Panc1 (cell line): ENCODE results near the gene PKP3. TPM values are rescaled to one million over a fixed set of nuclear protein-coding genes. Genes with fewer than 3 reads are reported as not detected.
A peak's percentile ranks its signal among the peaks of the same experiment; 100 is the strongest.

Experiments used
- ATAC-seq: fragments of 200-7000 bp; cut with Tn5 transposase; 2 replicates; pipeline ENCODE4 v1.9.1; 2020; ENCODE audit warnings: mild to moderate bottlenecking, moderate library complexity
- Bru-seq: library from RNA; stranded (reverse); fragments of 400-500 nt; gene quantifications from one replicate; lab custom pipeline; 2021; lab: Mats Ljungman, UMichigan
- BruChase-seq, 2 experiments: library from RNA; stranded (reverse); fragments of 400-500 nt; gene quantifications; one replicate each; lab custom pipeline; 2021; lab: Mats Ljungman, UMichigan
- BruUV-seq: library from RNA; stranded (reverse); fragments of 400-500 nt; replicated peaks from 2 replicates; lab custom pipeline; 2021; lab: Mats Ljungman, UMichigan
- CTCF ChIA-PET: fragments of 300-600 bp; sonication (Branson Sonifier 250); formaldehyde crosslinking; loops from one replicate; lab custom pipeline; 2022; ENCODE audit warnings: antibody characterized with exemption; lab: Charles Lee
- POLR2A ChIA-PET: fragments of 300-600 bp; sonication (Branson Sonifier 250); formaldehyde crosslinking; loops from one replicate; lab custom pipeline; 2022; ENCODE audit warnings: antibody characterized with exemption; lab: Charles Lee
- DNase-seq: peaks from one replicate; pipeline ENCODE4 v3.0.0-alpha.2; 2010; ENCODE audit warnings: low read depth, low spot score
- H3K27ac ChIP-seq: 2 replicates; pipeline ENCODE4 v1.5.1; 2011; ENCODE audit warnings: mild to moderate bottlenecking, low read length, inconsistent platforms
- H3K27me3 ChIP-seq: fragments of 200-500 bp; sonication (Bioruptor generic); 2 replicates; pipeline ENCODE4 v1.6.0; 2014; ENCODE audit warnings: low read length, inconsistent platforms; ENCODE audit not compliant: control insufficient read depth, insufficient read depth
- H3K36me3 ChIP-seq: fragments of 200-500 bp; sonication (Bioruptor generic); 2 replicates; pipeline ENCODE4 v1.5.1; 2014; ENCODE audit warnings: inconsistent platforms, mild to moderate bottlenecking, low read length, moderate library complexity; ENCODE audit not compliant: control insufficient read depth, insufficient read depth
- H3K4me1 ChIP-seq: 2 replicates; pipeline ENCODE4 v1.5.1; 2011; ENCODE audit warnings: inconsistent platforms, mild to moderate bottlenecking, low read length, moderate library complexity; ENCODE audit not compliant: control insufficient read depth, insufficient read depth
- H3K4me3 ChIP-seq, 2 experiments: 2 replicates each; pipeline ENCODE4 v1.5.1; 2011 to 2012; ENCODE audit warnings: low read depth in 2 of 2, low read length in 2 of 2, mild to moderate bottlenecking in 2 of 2, inconsistent platforms in 1 of 2, moderate library complexity in 1 of 2
- H3K9me3 ChIP-seq: fragments of 200-500 bp; sonication (Bioruptor generic); 2 replicates; pipeline ENCODE4 v1.5.1; 2014; ENCODE audit warnings: low read depth, mild to moderate bottlenecking, inconsistent platforms, low read length, moderate library complexity; ENCODE audit not compliant: control insufficient read depth, insufficient read depth
- CTCF ChIP-seq: fragments of 450-650 bp; IDR thresholded peaks from 2 replicates; pipeline ENCODE4 v1.5.1; 2017; ENCODE audit warnings: mild to moderate bottlenecking
- POLR2AphosphoS5 ChIP-seq: IDR thresholded peaks from 2 replicates; pipeline ENCODE4 v1.6.1; 2012; ENCODE audit warnings: mild to moderate bottlenecking, low read depth, low read length, moderate library complexity
- REST ChIP-seq, 2 experiments: IDR thresholded peaks; 2 replicates each; pipeline ENCODE4 v1.6.1; 2011 to 2012; ENCODE audit warnings: low read depth in 2 of 2, control low read depth in 1 of 2, low read length in 1 of 2, mild to moderate bottlenecking in 1 of 2, moderate library complexity in 1 of 2; ENCODE audit not compliant: insufficient read depth in 1 of 2
- SIN3A ChIP-seq: IDR thresholded peaks from 2 replicates; pipeline ENCODE4 v1.6.1; 2012; ENCODE audit warnings: low read depth, mild to moderate bottlenecking, low read length, moderate library complexity, borderline replicate concordance; ENCODE audit not compliant: insufficient read depth
- TCF7L2 ChIP-seq: IDR thresholded peaks from 2 replicates; pipeline ENCODE4 v1.6.1; 2011; ENCODE audit warnings: mild to moderate bottlenecking, low read depth, low read length, inconsistent platforms
- in situ Hi-C: cut with HindIII; loops from 2 replicates; pipeline ENCODE4 v1.10.0; 2016; ENCODE audit warnings: low sequenced_read_pairs, low pct_unique_long_range_greater_than_20kb
- intact Hi-C: fragments of 100-400 bp; cut with micrococcal nuclease; formaldehyde crosslinking; loops from one replicate; pipeline ENCODE4 v1.10.0; 2022; ENCODE audit not compliant: unreplicated experiment
- long read RNA-seq: library from polyadenylated mRNA; unstranded; transcript quantifications from one replicate; pipeline ENCODE4 v2.0.0, GENCODE V29; 2021; ENCODE audit not compliant: unreplicated experiment
- polyA plus RNA-seq: library from polyadenylated mRNA; unstranded; fragments of >200 nt; gene quantifications from one replicate; pipeline ENCODE4 v1.2.1, GENCODE V29; 2012; ENCODE audit warnings: missing spikeins; ENCODE audit not compliant: insufficient read length
- total RNA-seq: library from RNA; stranded (reverse); gene quantifications from one replicate; pipeline ENCODE4 v1.2.1, GENCODE V29; 2021; ENCODE audit not compliant: unreplicated experiment

The PKP3 gene, protein sequence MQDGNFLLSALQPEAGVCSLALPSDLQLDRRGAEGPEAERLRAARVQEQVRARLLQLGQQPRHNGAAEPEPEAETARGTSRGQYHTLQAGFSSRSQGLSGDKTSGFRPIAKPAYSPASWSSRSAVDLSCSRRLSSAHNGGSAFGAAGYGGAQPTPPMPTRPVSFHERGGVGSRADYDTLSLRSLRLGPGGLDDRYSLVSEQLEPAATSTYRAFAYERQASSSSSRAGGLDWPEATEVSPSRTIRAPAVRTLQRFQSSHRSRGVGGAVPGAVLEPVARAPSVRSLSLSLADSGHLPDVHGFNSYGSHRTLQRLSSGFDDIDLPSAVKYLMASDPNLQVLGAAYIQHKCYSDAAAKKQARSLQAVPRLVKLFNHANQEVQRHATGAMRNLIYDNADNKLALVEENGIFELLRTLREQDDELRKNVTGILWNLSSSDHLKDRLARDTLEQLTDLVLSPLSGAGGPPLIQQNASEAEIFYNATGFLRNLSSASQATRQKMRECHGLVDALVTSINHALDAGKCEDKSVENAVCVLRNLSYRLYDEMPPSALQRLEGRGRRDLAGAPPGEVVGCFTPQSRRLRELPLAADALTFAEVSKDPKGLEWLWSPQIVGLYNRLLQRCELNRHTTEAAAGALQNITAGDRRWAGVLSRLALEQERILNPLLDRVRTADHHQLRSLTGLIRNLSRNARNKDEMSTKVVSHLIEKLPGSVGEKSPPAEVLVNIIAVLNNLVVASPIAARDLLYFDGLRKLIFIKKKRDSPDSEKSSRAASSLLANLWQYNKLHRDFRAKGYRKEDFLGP
- total RNA-seq = 36.8 TPM
- polyA plus RNA-seq = 38.8 TPM
- Bru-seq, nascent RNA = percentile 38 among the genes with signal in this experiment
- BruChase-seq, experiment 1, labeled RNA remaining after a 2-hour chase = percentile 46 among the genes with signal in this experiment
- BruChase-seq, experiment 2, labeled RNA remaining after a 6-hour chase = percentile 57 among the genes with signal in this experiment
- long read RNA-seq, transcript PKP3-201 (13 exons, 2,809 nt) = major isoform, 61 of 112 reads
- long read RNA-seq, partial matches to known transcripts = 25 of 112 reads
- long read RNA-seq, other reads (novel, unspliced or antisense) = 26 of 112 reads

- Histone ChIP-seq H3K4me3 (peak within 1 kb of the TSS; percentile 34 to 62), H3K27ac (peak within 1 kb of the TSS; percentile 97), H3K9me3 (no peaks in the 10 kb centered on the region), H3K36me3 (no peaks in the 10 kb centered on the region), H3K4me1 (peaks cover 51% of the 10 kb centered on the region), H3K27me3 (no peaks in the 10 kb centered on the region)
- DNase-seq (no peak), ATAC-seq (peak; percentile 78)
- BruUV-seq = no TSS peak
- in situ Hi-C loops (no loop called here), intact Hi-C loops (loop anchor here (5.0 kb wide), 1 partner anchor 53 kb away; no protein-coding TSS in a partner anchor)
- POLR2A ChIA-PET = no interaction called here
- peak; percentile 25 for TF ChIP-seq POLR2AphosphoS5
- TF ChIP-seq TCF7L2 = no peak
- no peak for TF ChIP-seq REST (IDR thresholded peaks at IDR 0.05; ENCODE audit: insufficient read depth in 1 of 2, low read depth in 2 of 2, low read length in 1 of 2)
- CTCF ChIA-PET = interaction anchor here (0.6 kb wide), 1 partner anchor 31 kb away, joined by 3 read pairs; no protein-coding TSS in a partner anchor
These were observed at the start of gene PKP3 for GRCh38 chr11:394034-394857. PKP3 (plus strand) TSS chr11:394209; CDS start chr11:394293, 84 bp downstream.

GRCh38 chr11:344836-345578 is 49.0 kb upstream of the PKP3 start:
- BruUV-seq = no TSS peak
- Histone ChIP-seq H3K4me3 (no peak overlapping the region), H3K36me3 (no peaks in the 10 kb centered on the region), H3K9me3 (no peaks in the 10 kb centered on the region), H3K4me1 (no peaks in the 10 kb centered on the region), H3K27ac (no peak overlapping the region), H3K27me3 (no peaks in the 10 kb centered on the region)
- ChIA-PET POLR2A (no interaction called here), CTCF (no interaction called here)
- intact Hi-C loops = no loop called here
- TF ChIP-seq POLR2AphosphoS5 (no peak), CTCF (no peak), SIN3A (no peak), REST (IDR thresholded peaks at IDR 0.05; ENCODE audit: insufficient read depth in 1 of 2, low read depth in 2 of 2, low read length in 1 of 2) (no peak), TCF7L2 (no peak)
- in situ Hi-C loops = no loop called here
- DNase-seq = no peak
- no peak for ATAC-seq
